Mucosa of descending colon (tissue), 3 donors: ENCODE results near the gene CRTAC1. TPM values are rescaled to one million over a fixed set of nuclear protein-coding genes. Genes with fewer than 3 reads are reported as not detected.

Source experiments
- ATAC-seq: fragments of 200-7000 bp; cut with Tn5 transposase; one replicate; pipeline ENCODE4 v1.9.1; 2020; ENCODE audit warnings: mild to moderate bottlenecking, moderate library complexity
- DNase-seq, 3 donors: peaks; one replicate each; pipeline ENCODE4 v3.0.0-alpha.2; 2020
- H3K36me3 ChIP-seq: fragments of 200-600 bp; one replicate; pipeline ENCODE4 v1.8.0; 2021; ENCODE audit warnings: low read depth, mild to moderate bottlenecking
- H3K4me1 ChIP-seq: fragments of 200-600 bp; one replicate; pipeline ENCODE4 v1.8.0; 2021; ENCODE audit warnings: low read depth, mild to moderate bottlenecking
- H3K4me3 ChIP-seq: fragments of 200-600 bp; one replicate; pipeline ENCODE4 v1.8.0; 2021; ENCODE audit warnings: mild to moderate bottlenecking
- H3K9me3 ChIP-seq: fragments of 200-600 bp; one replicate; pipeline ENCODE4 v1.8.0; 2021; ENCODE audit warnings: mild to moderate bottlenecking
- intact Hi-C, 2 donors: fragments of 100-400 bp; cut with DNase I in 1 of 2; cut with micrococcal nuclease in 1 of 2; formaldehyde crosslinking; loops; one replicate each; pipeline versions ENCODE4 v1.11.0 to v1.11.1; 2022; cut with DNase I, micrococcal nuclease
- total RNA-seq, 3 donors: library from RNA; stranded (reverse); fragmentation: NEBNext Ultra II Directional in 2 of 3; extraction: Animal tissue kit (Norgen Biotek cat#: 25700) in 2 of 3; gene quantifications; one replicate each; pipeline versions ENCODE4 v1.2.1 to v1.2.4, GENCODE V29; 2021 to 2023
- TF ChIP-seq, protein P1 (sequence below): fragments of 200-600 bp; IDR thresholded peaks from one replicate; pipeline ENCODE4 v1.8.0; 2022; ENCODE audit warnings: antibody characterized with exemption, mild to moderate bottlenecking
- donor health status: DM: no; HTN: no; CAD: no; lungs with moderate emphysema.
- donor health status: DM: no; HTN: no; CAD: no.
- donor health status: DM: no; HTN: yes; CAD: no.

Gene CRTAC1
- total RNA-seq, 3 donors from 2014 or later, result 0.17 to 8.8 (median 1.0) TPM

GRCh38 chr10:97911217-97911616 lies 119.2 kb downstream of the CRTAC1 start:
- Histone ChIP-seq H3K4me3 (no peak overlapping the region), H3K9me3 (no peaks in the 10 kb centered on the region), H3K36me3 (no peaks in the 10 kb centered on the region), H3K4me1 (no peaks in the 10 kb centered on the region)
- ATAC-seq (no peak), DNase-seq (no peak)
- TF ChIP-seq, protein P1, sequence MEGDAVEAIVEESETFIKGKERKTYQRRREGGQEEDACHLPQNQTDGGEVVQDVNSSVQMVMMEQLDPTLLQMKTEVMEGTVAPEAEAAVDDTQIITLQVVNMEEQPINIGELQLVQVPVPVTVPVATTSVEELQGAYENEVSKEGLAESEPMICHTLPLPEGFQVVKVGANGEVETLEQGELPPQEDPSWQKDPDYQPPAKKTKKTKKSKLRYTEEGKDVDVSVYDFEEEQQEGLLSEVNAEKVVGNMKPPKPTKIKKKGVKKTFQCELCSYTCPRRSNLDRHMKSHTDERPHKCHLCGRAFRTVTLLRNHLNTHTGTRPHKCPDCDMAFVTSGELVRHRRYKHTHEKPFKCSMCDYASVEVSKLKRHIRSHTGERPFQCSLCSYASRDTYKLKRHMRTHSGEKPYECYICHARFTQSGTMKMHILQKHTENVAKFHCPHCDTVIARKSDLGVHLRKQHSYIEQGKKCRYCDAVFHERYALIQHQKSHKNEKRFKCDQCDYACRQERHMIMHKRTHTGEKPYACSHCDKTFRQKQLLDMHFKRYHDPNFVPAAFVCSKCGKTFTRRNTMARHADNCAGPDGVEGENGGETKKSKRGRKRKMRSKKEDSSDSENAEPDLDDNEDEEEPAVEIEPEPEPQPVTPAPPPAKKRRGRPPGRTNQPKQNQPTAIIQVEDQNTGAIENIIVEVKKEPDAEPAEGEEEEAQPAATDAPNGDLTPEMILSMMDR, result no peak
- intact Hi-C loops, result loop anchor here (5.0 kb wide), 1 partner anchor 131 kb away; no protein-coding TSS in a partner anchor

DNA sequence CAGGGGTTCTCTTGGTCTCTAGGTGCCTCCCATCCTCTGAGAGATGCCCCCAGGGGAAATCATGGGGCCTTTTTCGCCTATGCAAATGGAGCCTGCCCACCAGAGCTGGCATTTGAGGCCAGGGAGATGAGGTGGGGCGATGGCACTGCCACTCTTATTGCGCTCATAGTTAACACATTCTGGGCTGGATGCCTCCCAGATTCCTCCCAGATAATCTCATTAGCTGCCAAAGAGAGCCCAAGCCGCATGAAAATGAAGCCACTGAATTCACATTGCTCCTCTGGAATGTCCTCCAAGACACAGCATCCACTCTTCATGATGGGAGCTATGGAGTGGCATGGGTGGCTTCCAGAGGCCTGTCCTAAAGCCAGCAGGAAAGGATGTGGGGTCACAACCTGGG lies 119.8 kb downstream of the CRTAC1 start:
- DNase-seq (no peak), ATAC-seq (no peak)
- Histone ChIP-seq H3K36me3 (no peaks in the 10 kb centered on the region), H3K9me3 (no peaks in the 10 kb centered on the region), H3K4me3 (no peak overlapping the region), H3K4me1 (no peaks in the 10 kb centered on the region)
- intact Hi-C loops, result loop anchor here (5.0 kb wide), 1 partner anchor 132 kb away; no protein-coding TSS in a partner anchor
- TF ChIP-seq, protein P1, result no peak

DNA sequence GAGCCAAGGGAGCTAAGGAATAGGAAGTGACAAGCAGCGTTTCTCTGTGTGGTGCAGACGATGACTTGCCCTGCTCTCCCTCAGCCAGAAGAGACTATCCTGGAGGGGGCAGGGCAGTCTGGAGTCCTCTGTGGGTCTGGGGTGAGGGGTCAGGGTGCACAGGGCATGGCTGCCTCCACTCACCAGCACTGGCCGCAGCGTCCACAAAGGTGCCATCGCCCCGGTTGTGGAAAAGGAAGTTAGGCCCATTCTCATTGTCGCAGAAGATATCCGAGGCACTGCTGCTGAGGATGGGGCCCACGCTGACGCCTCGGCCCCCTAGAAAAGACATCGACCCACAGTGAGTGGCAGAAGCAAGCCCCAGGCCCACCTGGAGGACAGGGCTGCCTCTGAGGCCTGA lies 122.6 kb downstream of the CRTAC1 start:
- Histone ChIP-seq H3K4me1 (no peaks in the 10 kb centered on the region), H3K9me3 (no peaks in the 10 kb centered on the region), H3K36me3 (no peaks in the 10 kb centered on the region), H3K4me3 (no peak overlapping the region)
- DNase-seq (no peak), ATAC-seq (no peak)
- TF ChIP-seq, protein P1, result no peak
- intact Hi-C loops, result no loop called here

- intact Hi-C loops, result no loop called here
- no peak for DNase-seq
- no peak overlapping the region for H3K4me3 ChIP-seq
- no peaks in the 10 kb centered on the region for H3K4me1 ChIP-seq
- ATAC-seq, result no peak
- no peaks in the 10 kb centered on the region for H3K36me3 ChIP-seq
- TF ChIP-seq, protein P1, result no peak
- no peaks in the 10 kb centered on the region for H3K9me3 ChIP-seq
Observed at GRCh38 chr10:97907211-97907610, 123.2 kb downstream of the CRTAC1 start.

DNA sequence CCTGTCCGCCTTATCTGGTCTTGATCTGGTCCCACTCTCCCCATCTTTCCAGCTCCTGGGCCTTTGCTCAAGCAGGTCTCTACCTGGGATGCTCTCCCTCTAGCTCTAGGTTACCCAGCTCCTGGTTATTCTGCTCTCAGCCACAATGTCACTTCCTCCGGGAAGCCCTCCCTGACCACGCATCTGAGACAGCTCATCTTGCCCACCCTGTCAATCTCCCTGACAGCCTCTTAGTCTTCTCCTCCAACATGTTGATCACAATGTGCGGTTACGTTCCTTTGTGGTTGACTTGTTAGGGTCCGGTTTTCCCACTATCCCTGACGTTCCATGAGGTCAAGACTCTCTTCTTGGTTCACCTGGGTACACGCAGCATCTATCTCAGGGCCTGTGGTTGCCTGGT lies 125.1 kb downstream of the CRTAC1 start:
- H3K4me1 ChIP-seq, result no peaks in the 10 kb centered on the region
- ATAC-seq, result no peak
- no peak overlapping the region for H3K4me3 ChIP-seq
- H3K9me3 ChIP-seq, result no peaks in the 10 kb centered on the region
- no peaks in the 10 kb centered on the region for H3K36me3 ChIP-seq
- TF ChIP-seq, protein P1, result no peak
- intact Hi-C loops, result no loop called here
- no peak for DNase-seq

GRCh38 chr10:97904576-97904975 lies 125.8 kb downstream of the CRTAC1 start:
- Histone ChIP-seq H3K9me3 (no peaks in the 10 kb centered on the region), H3K4me1 (no peaks in the 10 kb centered on the region), H3K36me3 (no peaks in the 10 kb centered on the region), H3K4me3 (no peak overlapping the region)
- no peak for ATAC-seq
- intact Hi-C loops, result no loop called here
- TF ChIP-seq, protein P1, result no peak
- DNase-seq, result no peak
